Suprapubic skin (tissue), 4 donors: ENCODE results near the gene MYL10. TPM values are rescaled to one million over a fixed set of nuclear protein-coding genes. Genes with fewer than 3 reads are reported as not detected.

ENCODE experiments used
- DNase-seq, 2 donors: peaks; one replicate each; pipeline ENCODE4 v3.0.0-alpha.2; 2019; ENCODE audit warnings: low spot score in 2 of 2
- H3K27ac ChIP-seq: fragments of 200-600 bp; sonication (generic); one replicate; pipeline ENCODE4 v1.5.1; 2019
- H3K27me3 ChIP-seq: fragments of 200-600 bp; sonication (generic); one replicate; pipeline ENCODE4 v1.5.1; 2019
- H3K36me3 ChIP-seq: fragments of 200-600 bp; sonication (generic); one replicate; pipeline ENCODE4 v1.5.1; 2019
- H3K4me1 ChIP-seq: fragments of 200-600 bp; sonication (generic); one replicate; pipeline ENCODE4 v1.5.1; 2019
- H3K4me3 ChIP-seq: fragments of 200-600 bp; sonication (generic); one replicate; pipeline ENCODE4 v1.5.1; 2019; ENCODE audit warnings: mild to moderate bottlenecking
- H3K9me3 ChIP-seq: fragments of 200-600 bp; sonication (generic); one replicate; pipeline ENCODE4 v1.5.1; 2019
- CTCF ChIP-seq, 2 donors: fragments of 200-600 bp in 1 of 2; fragments of 450-650 bp in 1 of 2; sonication (generic) in 1 of 2; IDR thresholded peaks; one replicate each; pipeline ENCODE4 v1.5.1; 2016 to 2019; ENCODE audit warnings: antibody characterized with exemption in 2 of 2, mild to moderate bottlenecking in 1 of 2, moderate library complexity in 1 of 2
- EP300 ChIP-seq: sonication (generic); formaldehyde crosslinking; IDR thresholded peaks from one replicate; pipeline ENCODE4 v1.6.1; 2017; ENCODE audit warnings: antibody characterized with exemption
- POLR2A ChIP-seq, 2 donors: fragments of 450-650 bp; IDR thresholded peaks; one replicate each; pipeline ENCODE4 v1.6.1; 2017; ENCODE audit warnings: antibody characterized with exemption in 2 of 2, mild to moderate bottlenecking in 2 of 2, moderate library complexity in 2 of 2
- POLR2AphosphoS5 ChIP-seq, 3 donors: sonication (generic); formaldehyde crosslinking; IDR thresholded peaks; one replicate each; pipeline ENCODE4 v1.6.1; 2017; ENCODE audit warnings: antibody characterized with exemption in 3 of 3
- WGBS: methylation state at CpG from one replicate; pipeline ENCODE4 v1.1.5; 2018; 5-methylcytosine and 5-hydroxymethylcytosine counted together
- total RNA-seq, 4 donors: library from RNA; depleted of rRNA; stranded (reverse); fragments of >200 nt; gene quantifications; one replicate each; pipeline ENCODE4 v1.1.0, GENCODE V29; 2016

Gene MYL10
- total RNA-seq, result not detected

- H3K27me3 ChIP-seq, result peaks cover 47% of the 10 kb centered on the region
- DNase-seq, result no peak
- no peak for TF ChIP-seq POLR2AphosphoS5 (IDR thresholded peaks at IDR 0.05)
- TF ChIP-seq EP300, result no peak
- no peak for TF ChIP-seq CTCF (IDR thresholded peaks at IDR 0.05)
- TF ChIP-seq POLR2A (IDR thresholded peaks at IDR 0.05), result no peak
- no peaks in the 10 kb centered on the region for H3K36me3 ChIP-seq
- no peak within 1 kb of the TSS for H3K4me3 ChIP-seq
- WGBS, result 86% methylated on average over 8 of the region's 8 CpGs
- H3K27ac ChIP-seq, result no peak within 1 kb of the TSS
- peaks cover 10% of the 10 kb centered on the region for H3K4me1 ChIP-seq
- H3K9me3 ChIP-seq, result no peaks in the 10 kb centered on the region
These were observed at the start of gene MYL10 for GRCh38 chr7:101629171-101629570. TSS of gene MYL10 (minus strand) at chr7:101629296. CDS start at chr7:101629118, 178 bp downstream.

- Histone ChIP-seq H3K27ac (no peak overlapping the region), H3K27me3 (no peaks in the 10 kb centered on the region), H3K4me1 (peaks cover 9% of the 10 kb centered on the region), H3K36me3 (no peaks in the 10 kb centered on the region), H3K4me3 (no peak overlapping the region), H3K9me3 (no peaks in the 10 kb centered on the region)
- no peak for TF ChIP-seq POLR2A (IDR thresholded peaks at IDR 0.05)
- TF ChIP-seq EP300, result no peak
- no peak for TF ChIP-seq POLR2AphosphoS5 (IDR thresholded peaks at IDR 0.05)
- TF ChIP-seq CTCF (IDR thresholded peaks at IDR 0.05), result no peak
- no peak for DNase-seq
- 79% methylated on average over 8 of the region's 9 CpGs for WGBS
These were observed 49.6 kb upstream of the MYL10 start for GRCh38 chr7:101678658-101679057.

DNA sequence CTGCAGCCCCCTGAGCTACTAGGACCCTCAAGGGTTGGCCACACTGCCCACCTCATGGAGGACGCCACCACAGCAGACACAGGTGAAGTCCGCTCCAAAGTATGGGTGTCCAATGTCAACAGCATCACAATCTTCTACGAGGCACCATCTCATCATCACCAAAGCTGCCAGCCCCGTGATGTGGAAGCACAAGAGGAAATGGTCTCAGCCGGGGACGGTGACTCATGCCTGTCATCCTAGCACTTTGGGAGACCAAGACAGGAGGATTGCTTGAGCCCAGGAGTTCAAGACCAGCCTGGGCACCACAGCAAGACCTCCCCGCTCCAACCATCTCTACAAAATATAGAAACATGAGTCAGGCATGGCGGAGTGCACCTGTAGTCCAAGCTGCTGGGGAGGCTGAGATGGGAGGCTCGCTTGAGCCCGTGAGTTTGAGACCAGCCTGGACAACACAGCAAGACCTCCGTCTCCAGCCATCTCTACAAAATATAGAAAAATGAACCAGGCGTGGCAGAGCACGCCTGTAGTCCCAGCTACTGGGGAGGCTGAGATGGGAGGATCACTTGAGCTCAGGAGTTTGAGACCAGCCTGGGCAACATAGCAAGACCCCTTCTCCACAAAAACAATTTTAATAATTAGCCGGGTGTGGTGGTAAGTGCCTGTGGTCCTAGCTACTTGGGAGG is 48.8 kb upstream of the MYL10 start:
- no peak overlapping the region for H3K27ac ChIP-seq
- TF ChIP-seq POLR2AphosphoS5 (IDR thresholded peaks at IDR 0.05) (no peak), EP300 (no peak), CTCF (IDR thresholded peaks at IDR 0.05) (no peak), POLR2A (IDR thresholded peaks at IDR 0.05) (no peak)

GRCh38 chr7:101677391-101677790 is 48.3 kb upstream of the MYL10 start:
- 62% methylated on average over 8 of the region's 10 CpGs for WGBS
- no peaks in the 10 kb centered on the region for H3K9me3 ChIP-seq
- H3K36me3 ChIP-seq, result no peaks in the 10 kb centered on the region
- no peak for TF ChIP-seq POLR2A (IDR thresholded peaks at IDR 0.05)
- no peak for TF ChIP-seq CTCF (IDR thresholded peaks at IDR 0.05)
- no peak for TF ChIP-seq POLR2AphosphoS5 (IDR thresholded peaks at IDR 0.05)
- H3K27me3 ChIP-seq, result no peaks in the 10 kb centered on the region
- H3K4me3 ChIP-seq, result no peak overlapping the region
- DNase-seq, result no peak
- peaks cover 9% of the 10 kb centered on the region for H3K4me1 ChIP-seq
- H3K27ac ChIP-seq, result no peak overlapping the region

More for the DNA sequence above, 48.8 kb upstream of the MYL10 start:
- Histone ChIP-seq H3K4me3 (no peak overlapping the region), H3K4me1 (peaks cover 9% of the 10 kb centered on the region), H3K36me3 (no peaks in the 10 kb centered on the region), H3K27me3 (no peaks in the 10 kb centered on the region), H3K9me3 (no peaks in the 10 kb centered on the region)
- 90% methylated on average over 9 of the region's 14 CpGs for WGBS
- DNase-seq, result no peak

DNA sequence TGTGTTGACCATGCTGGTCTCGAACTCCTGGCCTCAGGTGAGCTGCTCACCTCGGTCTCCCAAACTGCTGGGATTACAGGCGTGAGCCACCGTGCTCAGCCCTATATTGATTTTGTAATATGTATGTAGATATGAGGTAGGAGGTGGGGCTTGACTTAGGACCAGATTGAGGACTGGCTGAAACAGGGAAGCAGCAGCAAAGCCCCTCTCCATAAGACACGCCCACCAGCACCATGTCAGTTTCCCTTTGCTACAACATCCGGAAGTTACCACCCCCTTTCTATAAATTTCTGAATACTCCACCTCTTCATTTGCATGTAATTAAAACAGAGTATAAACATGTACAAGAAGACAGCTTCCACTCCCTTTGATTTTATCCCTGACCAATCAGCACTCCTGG is 47.9 kb upstream of the MYL10 start:
- H3K4me3 ChIP-seq, result no peak overlapping the region
- no peaks in the 10 kb centered on the region for H3K27me3 ChIP-seq
- TF ChIP-seq EP300, result no peak
- TF ChIP-seq POLR2A (IDR thresholded peaks at IDR 0.05), result no peak
- TF ChIP-seq CTCF (IDR thresholded peaks at IDR 0.05), result no peak
- TF ChIP-seq POLR2AphosphoS5 (IDR thresholded peaks at IDR 0.05), result no peak
- no peak for DNase-seq
- WGBS, result 65% methylated on average over 6 of the region's 6 CpGs
- peaks cover 9% of the 10 kb centered on the region for H3K4me1 ChIP-seq
- H3K27ac ChIP-seq, result no peak overlapping the region
- no peaks in the 10 kb centered on the region for H3K36me3 ChIP-seq
- H3K9me3 ChIP-seq, result no peaks in the 10 kb centered on the region
